Renal pelvis (tissue), 4 donors: ENCODE results near the gene BMP6. TPM values are rescaled to one million over a fixed set of nuclear protein-coding genes. Genes with fewer than 3 reads are reported as not detected.

ENCODE experiments used
- DNase-seq: peaks from one replicate; pipeline ENCODE4 v3.0.0-alpha.2; 2013
- polyA plus RNA-seq, 3 donors: library from polyadenylated mRNA; unstranded; fragments of 120-200 nt; gene quantifications; one replicate each; pipeline ENCODE4 v1.2.1, GENCODE V29; 2013; ENCODE audit not compliant: insufficient read length in 3 of 3

Gene BMP6
- polyA plus RNA-seq, 3 donors: 7.0 to 7.7 (median 7.4) TPM

DNA sequence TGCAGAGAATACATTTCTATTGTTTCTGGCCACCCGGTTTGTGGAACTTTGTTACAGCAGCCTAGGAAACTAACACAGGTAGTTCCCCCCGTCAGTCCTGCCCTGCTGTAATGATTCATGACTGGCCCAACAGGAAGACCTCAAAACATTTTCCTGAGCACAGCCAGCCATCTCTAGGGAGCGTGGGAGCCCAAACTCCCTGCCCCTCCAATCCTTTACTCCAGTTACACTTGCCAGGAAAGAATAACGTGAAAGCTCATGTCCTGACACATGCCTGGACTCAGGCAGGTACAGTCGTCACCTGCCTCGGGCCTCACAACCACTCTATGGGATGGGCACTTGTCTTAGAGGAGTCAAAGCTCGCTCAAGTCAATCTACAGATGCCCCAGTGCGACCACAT is 176.3 kb downstream of the BMP6 start:
- DNase-seq: no peak

DNA sequence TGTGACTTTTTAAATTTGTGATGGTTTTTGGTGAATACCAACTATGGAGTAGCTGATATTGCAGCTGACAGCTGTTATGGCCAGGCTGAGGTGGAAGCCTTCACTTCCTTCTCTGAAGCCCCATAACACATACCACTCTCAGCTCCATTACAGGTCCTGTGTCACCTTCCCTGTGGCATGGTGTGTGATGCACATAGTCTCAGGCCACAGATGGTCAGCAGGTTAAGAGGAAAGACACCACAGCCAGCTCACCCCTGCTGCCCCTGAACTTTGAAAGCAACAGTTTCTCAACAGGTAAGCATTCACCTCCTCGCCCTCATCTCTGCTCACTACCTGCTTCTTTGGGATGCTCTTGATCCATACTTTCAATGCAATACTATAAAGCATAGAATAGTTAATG is 177.0 kb downstream of the BMP6 start:
- no peak for DNase-seq

DNA sequence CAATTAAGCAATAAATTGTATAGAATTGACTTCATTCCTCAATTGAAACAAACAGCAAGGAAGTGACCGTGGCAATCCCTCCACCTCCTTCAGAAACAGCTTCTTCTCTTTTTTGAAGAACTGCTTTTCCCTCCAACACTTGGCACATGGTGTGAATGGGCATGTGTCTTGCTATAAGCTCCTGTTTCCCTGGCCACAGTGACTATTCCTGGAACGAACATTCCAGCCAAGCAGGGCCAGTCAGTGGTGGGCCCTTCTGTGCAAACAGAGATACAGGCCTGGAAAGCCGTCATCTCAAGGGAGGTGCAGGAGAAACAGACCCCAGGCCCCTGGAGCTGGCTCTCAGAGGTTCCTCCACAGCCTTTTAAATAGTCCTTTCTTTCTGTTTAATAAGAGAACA is 177.8 kb downstream of the BMP6 start:
- no peak for DNase-seq

DNA sequence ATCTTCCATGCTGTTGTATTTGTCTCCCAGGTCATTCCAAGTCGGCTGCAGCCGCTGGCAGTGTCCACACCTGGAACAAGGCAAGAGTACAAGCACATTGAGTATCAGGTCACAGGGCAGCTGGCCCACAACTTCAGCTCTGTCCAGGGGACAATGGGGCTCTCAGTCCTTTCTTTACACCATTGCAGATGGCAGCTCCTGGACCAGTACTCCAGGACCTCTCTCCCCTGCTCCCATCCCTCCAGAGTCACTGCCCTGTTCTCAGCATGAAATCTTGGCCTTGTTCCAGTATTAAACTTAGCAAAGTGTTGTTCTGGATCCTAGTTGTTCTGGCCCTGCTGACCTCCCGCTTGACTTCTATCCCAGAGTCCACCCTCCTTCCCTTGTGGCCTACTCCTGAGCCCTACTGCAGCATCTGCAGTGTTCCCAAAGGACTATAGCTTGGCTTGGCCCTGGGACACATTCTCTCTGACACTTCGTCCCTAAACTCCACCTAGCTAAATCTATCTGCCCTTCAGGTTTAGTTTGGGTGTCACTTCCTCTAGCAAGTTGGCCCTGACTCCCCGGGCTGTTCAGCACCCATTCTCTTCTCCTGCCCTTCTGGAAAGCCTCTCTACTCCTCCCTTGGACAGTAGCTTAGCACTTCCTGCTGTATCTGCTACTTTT is 178.9 kb downstream of the BMP6 start:
- DNase-seq: no peak

DNA sequence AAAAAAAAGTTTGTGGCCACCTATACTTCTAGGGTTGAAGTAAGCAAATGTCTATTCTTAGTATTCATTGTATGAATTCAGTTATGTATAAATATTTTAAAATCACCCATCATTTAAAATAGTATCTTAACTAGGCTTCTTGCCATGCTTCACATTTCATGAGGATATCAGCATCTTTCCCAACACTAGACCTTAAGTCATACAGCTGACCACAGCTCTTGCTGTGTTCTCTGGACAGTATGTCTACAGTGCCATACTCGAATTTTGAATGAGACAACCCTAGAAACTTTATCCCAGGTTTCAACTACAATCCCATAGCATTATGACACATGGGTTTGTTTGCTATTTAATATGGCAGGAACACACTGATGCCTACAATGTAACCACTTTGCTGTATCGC is 179.5 kb downstream of the BMP6 start:
- DNase-seq: no peak

DNA sequence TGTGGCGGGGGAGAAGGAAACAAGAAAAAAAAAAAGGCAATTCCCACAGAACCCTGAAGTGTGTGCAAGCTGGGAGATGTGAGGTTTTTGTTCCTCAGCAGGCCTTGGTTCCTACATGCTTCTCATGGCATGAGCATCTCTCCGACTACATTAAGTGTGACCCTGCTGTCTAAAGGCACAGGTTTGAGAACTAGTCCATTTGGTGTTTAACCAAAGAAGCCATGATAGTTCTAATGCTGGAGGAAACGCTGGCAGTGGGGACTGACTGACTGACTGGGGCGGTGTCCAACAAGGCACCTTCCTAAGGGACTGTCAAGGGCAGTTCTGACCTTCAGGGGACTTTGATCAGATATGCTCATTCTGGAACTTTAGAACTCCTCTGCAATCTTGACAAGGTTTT is 180.8 kb downstream of the BMP6 start:
- no peak for DNase-seq

DNA sequence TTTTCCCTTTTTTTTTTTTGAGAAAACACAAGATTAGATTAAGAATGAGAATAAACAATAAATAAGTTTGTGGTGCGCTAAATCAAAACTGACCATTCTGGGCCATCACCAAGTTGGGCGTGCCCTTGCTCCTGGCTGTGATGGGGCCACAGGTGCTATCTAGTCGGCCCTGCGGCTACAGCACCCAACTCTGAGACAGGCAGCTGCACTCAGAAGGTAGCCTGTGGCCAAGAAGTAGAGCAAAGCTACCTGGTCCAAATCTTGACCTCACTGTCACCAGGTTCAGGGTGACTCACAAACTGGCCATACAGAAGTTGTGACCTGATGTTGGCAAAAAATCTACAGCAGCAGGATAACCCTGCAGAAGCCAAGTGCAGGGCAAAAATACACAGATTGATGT is 181.3 kb downstream of the BMP6 start:
- DNase-seq: no peak

DNA sequence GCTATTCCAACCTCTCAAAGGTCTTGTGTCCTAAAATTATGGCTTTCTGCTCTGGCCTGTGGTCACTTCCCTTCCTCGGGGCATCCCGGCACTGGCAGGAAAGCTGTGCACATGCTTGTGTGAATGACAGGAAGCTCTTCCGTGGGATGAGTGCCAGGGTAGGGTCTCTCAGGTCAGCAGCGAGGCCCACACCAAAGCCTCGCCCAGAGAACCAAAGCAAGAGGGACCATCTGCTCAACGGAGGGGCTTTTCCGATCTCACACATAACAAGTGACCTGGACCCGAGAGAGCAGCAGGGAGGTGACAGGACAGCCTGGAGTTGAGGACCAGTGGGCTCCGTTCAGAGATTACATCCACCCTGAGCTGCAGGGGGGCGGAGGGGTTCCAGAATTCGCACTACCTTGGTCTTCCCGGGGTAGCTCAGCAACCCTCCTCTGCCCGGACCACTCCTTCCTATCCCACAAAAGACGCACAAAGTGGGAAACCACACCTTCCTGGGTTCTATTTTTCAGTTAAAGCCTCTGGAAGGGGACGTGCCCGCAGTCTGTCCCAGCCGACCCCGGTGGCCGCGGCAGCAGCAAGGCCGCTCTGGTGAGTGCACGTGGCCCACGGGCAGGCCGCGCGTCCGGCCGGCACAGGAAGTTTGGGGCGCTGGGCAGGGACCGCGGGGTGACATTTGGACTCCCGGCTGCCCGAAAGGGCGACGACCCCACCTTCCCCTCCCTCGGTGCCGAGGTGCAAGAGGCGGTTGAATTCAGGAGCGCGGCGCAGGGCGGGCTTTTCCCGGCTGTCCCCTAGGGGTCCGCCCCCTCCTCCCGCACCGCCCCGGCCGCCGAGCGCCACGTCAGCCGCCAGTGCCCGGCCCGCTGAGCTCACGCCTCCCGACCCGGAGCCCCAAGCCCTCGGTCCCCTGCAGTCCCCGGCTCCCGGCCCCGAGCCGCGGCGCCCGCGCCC is 183.7 kb downstream of the BMP6 start:
- no peak for DNase-seq

DNA sequence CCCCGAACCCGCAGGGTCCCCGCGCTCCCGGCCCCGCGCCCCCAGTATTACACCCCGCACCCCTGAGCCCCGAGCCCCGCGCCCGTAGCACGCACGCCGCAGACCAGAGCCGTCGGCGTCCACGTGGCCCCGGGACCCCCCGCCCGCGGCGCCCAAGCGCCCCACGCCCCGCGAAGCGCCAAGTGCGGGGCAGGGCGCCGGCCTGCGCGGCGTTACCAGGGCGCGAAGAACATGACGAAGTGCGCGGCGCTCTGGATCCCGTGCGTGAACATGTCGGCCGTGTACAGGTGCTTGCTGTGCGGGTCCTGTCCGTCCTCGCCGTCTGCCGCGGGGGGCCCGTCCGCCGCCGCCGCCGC is 184.4 kb downstream of the BMP6 start:
- no peak for DNase-seq

DNA sequence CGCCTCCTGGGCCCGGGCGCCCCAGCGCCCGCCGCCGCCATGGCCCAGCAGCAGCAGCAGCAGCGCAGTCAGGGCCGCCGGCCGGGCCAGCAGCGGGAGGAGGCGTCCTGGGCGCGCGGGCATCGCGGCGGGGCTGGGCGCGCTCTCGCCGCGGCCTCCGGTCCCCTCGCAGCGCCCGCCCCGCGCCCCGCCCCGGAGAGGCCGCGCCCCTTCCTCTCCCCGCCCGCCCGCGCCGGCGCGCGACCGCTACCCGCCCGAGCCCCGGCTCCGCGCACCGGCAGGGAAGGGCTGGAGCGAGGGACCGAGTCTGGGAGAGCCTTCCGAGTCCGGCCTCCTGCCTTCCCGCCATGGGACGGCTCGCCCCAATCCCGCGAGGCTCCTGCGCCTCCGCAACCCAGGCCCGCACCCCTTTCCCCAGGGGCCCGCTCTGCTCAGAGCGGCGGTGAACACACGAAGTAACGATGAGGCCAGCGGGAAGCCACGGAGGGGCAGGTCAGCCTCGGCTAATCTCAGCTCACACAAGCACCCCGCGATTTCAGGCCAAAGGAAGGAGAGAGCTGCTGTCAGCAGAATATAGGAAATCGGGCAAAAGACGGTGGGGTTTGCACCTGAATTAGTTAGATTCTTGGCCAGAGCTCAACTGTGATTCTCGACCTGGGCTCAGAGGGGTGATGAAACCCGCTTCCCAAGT is 184.9 kb downstream of the BMP6 start, which contains the start of gene TXNDC5:
Gene TXNDC5 (minus strand): TSS at position 135 of the 691 bp plus-strand sequence. CDS start 12 bp downstream, at position 123.
- DNase-seq: peak; percentile 76

DNA sequence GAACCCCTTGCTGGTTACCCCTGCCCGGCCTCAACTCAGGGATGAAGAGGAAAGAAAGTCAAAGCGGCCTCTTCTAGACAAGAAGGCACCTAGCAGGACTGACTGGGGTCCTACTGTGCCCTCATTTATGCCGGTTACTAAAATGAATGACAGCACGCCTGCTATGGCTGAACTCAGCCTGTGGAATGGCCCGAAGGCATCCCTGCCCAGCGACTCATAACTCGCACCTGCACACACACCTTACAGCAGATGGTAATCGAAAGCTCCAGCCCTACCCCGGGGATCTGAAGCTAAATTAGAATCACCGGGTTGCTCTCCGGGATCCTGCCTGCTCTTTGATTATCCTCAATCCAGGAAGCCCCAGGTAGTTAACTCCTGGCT is 185.4 kb downstream of the BMP6 start:
- DNase-seq: no peak

DNA sequence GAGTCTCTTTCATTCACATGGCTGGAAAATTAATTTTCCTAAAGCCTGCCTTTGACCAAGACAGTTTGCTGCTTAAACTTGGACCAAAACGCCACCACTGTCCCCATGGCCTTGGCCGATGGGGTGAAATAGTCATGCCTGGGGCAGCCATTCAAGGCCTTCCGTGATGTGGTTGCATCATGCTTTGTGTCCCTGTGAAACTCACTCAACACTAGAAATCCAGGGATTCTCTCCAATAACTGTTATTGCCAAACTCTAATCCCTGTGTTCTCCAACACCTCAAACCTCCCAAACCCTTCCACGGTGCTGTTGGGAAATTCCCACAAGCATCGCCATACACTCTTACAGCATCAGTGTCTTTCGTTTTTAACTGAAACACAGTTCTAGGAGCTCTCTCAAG is 186.1 kb downstream of the BMP6 start:
- no peak for DNase-seq

DNA sequence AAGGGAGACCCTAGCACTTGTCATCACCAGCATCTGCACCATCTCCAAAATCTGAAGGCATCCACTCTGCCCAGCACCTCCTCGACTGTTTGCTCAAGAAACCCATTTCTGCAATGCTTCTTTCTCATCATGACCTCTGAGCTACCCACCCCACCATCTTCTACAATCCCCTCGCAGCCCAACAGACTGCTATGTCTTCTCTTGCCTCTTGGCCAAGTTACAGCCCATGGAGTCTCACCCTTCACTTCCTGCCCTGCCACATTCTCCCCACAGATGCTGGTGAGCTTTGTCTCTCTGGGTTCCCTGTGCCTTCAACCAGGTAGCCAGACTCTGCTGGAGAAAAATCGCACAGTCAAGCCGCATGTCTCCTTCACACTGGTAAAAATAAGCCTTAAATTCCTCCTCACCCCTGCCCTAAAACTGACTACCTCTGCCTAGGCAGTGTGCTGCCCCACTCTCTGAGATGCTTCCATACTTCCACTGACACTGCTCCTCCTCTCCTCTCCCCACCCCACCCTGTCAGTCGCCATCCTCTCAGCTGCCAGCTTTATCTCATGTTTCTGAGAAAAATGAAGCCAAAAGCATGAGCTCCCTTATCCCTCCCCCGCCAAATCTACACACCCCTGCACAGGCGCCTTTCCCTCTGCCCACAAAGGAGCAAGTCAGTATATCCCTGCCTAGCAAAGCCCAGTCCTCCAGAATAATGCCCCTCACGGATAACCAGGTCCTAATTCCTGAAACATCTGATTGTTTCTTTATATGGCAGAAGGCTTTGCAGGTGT is 187.0 kb downstream of the BMP6 start:
- no peak for DNase-seq

DNA sequence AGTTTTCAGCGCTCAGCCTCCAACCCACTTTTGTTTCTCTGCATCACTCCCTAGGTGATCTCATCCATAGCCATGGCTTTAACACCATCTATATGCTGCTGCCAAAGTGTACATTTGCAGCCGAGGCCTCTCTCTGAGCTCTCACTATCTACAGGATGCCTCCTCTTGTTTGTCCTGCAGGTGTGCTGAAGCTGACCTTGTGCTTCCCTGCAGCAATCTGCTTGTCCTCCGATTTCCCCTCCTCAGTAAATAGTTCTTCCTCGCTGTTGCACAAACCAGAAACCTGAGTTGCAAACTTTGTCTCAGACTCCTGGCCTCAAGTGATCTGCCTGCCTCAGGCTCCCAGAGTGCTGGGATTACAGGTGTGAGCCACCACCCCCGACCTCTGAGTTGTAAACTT is 188.4 kb downstream of the BMP6 start:
- DNase-seq: no peak

DNA sequence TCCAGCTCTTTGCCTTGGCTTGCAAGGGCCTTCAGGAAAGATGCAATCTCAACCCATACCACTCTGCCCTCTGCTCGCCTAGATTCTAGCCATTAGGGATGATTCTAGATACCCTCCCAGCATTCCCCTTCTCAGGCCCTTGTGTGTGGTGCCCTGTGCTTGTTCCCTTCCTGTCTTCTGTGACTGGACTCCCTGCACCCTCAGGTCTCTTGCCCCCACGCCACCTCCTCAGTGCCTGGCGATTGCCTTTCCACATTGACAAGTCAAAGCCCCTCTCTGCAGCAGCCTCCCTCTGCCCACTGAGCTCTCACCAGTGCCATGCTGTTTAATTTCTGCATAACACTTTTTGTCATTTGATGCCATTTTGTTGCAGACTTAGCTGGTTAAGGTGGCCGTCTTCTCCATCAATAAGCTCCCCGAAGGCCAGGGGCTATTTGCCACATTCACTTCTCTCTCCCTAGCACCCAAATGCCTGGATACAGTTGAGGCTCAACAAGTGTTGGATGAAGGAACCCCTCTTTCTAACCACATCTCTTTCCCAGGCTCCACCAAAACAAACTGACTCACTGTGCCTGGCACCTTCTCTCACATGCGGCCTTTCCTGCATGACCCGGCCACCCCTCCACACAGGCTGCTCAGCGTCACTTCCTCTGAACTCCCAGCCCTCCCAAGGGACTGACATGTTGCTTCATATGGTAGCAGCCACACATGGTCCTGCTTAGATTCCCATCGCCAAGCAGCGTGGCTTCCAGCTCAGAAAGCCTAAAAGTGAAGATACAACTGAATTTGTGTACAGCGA is 189.3 kb downstream of the BMP6 start:
- no peak for DNase-seq

DNA sequence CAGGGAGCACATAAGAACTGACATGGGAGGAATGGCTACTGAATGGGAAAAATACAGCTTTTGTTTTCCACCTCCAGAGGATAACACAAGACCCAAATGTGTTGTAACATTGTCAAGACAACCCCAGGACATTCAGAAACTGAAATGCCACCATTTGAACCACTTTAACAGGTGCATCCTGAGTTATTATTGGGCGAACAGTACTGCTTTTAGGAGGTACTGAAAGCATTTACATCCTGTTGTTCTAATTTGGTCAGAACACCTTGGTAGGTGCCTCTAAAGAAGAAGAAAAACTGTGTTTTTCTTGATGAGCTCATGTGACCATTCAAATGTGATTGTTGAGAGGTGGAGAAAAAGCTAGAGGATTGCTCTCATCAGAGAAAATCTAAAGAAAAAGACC is 191.1 kb downstream of the BMP6 start:
- no peak for DNase-seq

DNA sequence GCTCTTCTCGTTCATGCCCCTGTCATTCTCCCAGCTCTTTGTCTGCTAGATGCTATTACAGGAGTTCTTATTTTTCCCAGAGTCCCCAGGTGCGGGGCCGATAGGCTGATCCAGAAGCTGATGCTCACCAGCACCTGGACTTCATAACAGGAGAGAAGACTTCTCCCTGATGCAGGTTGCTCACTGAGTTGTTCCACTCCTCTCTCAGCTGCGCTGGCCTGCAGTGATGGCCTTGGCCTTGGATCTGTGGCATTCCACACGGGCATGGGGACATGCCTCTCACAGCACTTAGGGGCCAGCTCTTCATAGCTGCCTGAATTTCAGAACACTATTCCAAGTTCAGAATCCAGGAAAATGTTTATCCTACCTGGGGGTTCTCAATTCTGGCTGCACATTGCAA is 191.8 kb downstream of the BMP6 start:
- no peak for DNase-seq

DNA sequence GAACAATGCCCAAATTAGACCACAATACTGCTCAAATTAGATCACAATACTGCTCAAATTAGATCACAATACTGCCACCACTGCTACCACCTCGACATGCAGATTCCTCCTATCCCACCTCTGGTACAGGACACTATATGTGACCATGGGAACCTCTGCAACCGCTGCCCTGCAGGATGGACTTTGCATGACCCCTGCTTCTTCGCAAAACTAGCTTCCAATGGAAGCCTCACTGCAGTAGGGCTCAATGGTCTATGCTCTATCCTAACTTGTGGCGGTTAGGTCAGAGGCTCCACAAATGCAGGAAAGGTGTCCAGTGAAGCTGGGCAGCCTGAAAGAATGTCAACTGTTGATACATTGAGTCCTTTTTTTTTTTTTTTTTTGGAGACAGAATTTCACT is 192.5 kb downstream of the BMP6 start:
- no peak for DNase-seq

DNA sequence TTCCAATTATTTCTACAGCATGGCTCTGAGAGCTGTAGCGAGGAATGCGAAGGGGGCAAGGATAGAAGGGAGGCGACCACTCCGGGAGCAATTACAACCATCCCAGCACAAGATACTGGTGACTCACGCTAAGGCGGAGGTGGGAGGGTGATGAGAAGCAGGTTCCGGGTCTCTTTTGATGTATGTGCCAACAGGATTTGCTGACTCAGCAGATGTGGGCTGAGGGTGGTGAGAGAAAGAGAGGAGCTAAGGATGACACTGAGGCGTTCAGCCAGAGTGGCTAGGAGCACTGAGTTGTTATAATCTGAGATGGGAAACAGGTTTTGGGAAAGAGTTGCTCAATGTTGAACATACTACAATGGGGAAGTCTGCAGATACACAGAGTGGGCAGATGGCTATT is 194.0 kb downstream of the BMP6 start:
- DNase-seq: peak; percentile 67

DNA sequence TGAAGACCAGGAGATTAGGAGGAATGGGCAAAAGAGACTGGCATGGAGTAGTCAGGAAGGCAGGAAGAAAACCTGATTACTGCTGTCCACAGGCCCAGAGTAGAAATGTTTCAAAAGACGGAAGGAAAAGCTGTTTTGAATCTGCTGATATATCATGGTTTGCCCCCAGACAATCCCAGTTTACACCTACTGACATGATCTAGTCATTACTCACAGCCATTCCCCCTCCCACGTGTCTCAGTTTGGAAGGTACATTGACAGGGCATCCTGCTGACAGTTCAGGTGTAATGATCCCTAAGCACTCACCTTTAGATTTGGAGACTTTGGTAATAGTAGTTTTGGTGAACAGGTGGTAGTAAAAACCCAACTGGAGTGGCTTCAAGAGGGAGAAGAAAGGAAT is 194.5 kb downstream of the BMP6 start:
- no peak for DNase-seq

DNA sequence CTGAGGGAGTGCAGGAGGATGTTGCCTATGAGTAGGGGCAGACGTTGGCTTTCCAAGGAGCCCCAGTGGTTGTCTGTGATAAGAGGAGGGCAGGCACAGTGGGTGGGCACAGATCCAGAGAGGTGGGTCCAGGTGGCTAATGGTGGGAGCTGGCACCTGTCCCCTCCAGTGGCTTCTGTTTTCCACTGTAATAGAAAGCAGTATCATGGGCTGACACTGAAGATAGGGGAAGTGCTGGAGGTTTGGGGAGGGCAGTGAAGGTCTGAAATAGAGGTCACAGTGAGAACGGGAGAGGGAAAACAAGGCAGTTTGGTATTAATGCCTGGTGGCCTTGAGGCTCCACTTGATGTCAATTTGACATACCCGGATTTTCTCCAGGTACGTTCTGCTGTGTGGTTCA is 195.1 kb downstream of the BMP6 start:
- no peak for DNase-seq
